BJ (cell line): Measurements from ENCODE around the gene ZNF438. TPM values are rescaled to one million over a fixed set of nuclear protein-coding genes. Genes with fewer than 3 reads are reported as not detected.
"Not testable (repeated sequence)": the region's sequence is repeated elsewhere in the genome, so short reads cannot be mapped to it uniquely, and the experiment has no call there.

ENCODE experiments used
- CTCF ChIA-PET: fragments of 350-600 bp; formaldehyde crosslinking; extraction: SDS; loops from one replicate; lab custom pipeline; 2021; ENCODE audit warnings: antibody characterized with exemption, inconsistent platforms; lab: Yijun Ruan, JAX
- POLR2A ChIA-PET: fragments of 300-600 bp; sonication (Branson Sonifier 250); formaldehyde crosslinking; extraction: SDS; loops from one replicate; lab custom pipeline; 2021; ENCODE audit warnings: antibody characterized with exemption; lab: Charles Lee
- DNase-seq: peaks from one replicate; pipeline ENCODE4 v3.0.0-alpha.2; 2011; ENCODE audit warnings: low read depth
- H3K27me3 ChIP-seq: 2 replicates; pipeline ENCODE4 v1.6.0; 2011; ENCODE audit warnings: low read length; ENCODE audit not compliant: control insufficient read depth, insufficient read depth
- H3K36me3 ChIP-seq: 2 replicates; pipeline ENCODE4 v1.5.1; 2011; ENCODE audit warnings: low read length; ENCODE audit not compliant: control insufficient read depth, insufficient read depth
- H3K4me3 ChIP-seq: 2 replicates; pipeline ENCODE4 v1.5.1; 2011; ENCODE audit warnings: low read depth, mild to moderate bottlenecking, control low read depth, low read length
- CTCF ChIP-seq: IDR thresholded peaks from 2 replicates; pipeline ENCODE4 v1.5.1; 2011; ENCODE audit warnings: low read depth, mild to moderate bottlenecking, control low read depth, inconsistent platforms, low read length, moderate library complexity; ENCODE audit not compliant: insufficient read depth
- polyA plus RNA-seq: library from polyadenylated mRNA; depleted of rRNA; stranded (reverse); fragments of >200 nt; gene quantifications from 2 replicates; pipeline ENCODE4 v1.2.3, GENCODE V29; 2011

The ZNF438 gene
- polyA plus RNA-seq, 1 experiment, result 3.7 TPM

GRCh38 chr10:30963992-30964930 lies 67.4 kb downstream of the ZNF438 start:
- Histone ChIP-seq H3K27me3 (no peaks in the 10 kb centered on the region), H3K36me3 (no peaks in the 10 kb centered on the region), H3K4me3 (no peak overlapping the region)
- POLR2A ChIA-PET, result no interaction called here
- TF ChIP-seq CTCF, result no peak
- CTCF ChIA-PET, result interaction anchor here (0.7 to 0.9 kb wide), 2 partner anchors 15 to 23 kb away, joined by 3 read pairs; no protein-coding TSS in a partner anchor
- DNase-seq, result no peak

GRCh38 chr10:30962522-30962921 lies 69.1 kb downstream of the ZNF438 start:
- H3K36me3 ChIP-seq, result no peaks in the 10 kb centered on the region
- no peak overlapping the region for H3K4me3 ChIP-seq
- TF ChIP-seq CTCF, result no peak
- H3K27me3 ChIP-seq, result no peaks in the 10 kb centered on the region
- ChIA-PET POLR2A (interaction anchor here (0.6 kb wide), 1 partner anchor 35 kb away, joined by 3 read pairs; no protein-coding TSS in a partner anchor), CTCF (no interaction called here)
- no peak for DNase-seq

GRCh38 chr10:30959836-30960210 lies 71.8 kb downstream of the ZNF438 start:
- H3K4me3 ChIP-seq, result no peak overlapping the region
- POLR2A ChIA-PET, result no interaction called here
- DNase-seq, result no peak
- no peak for TF ChIP-seq CTCF
- H3K27me3 ChIP-seq, result no peaks in the 10 kb centered on the region
- CTCF ChIA-PET, result no interaction called here
- no peaks in the 10 kb centered on the region for H3K36me3 ChIP-seq

GRCh38 chr10:30949218-30949617 lies 82.4 kb downstream of the ZNF438 start:
- H3K36me3 ChIP-seq, CTCF ChIA-PET, POLR2A ChIA-PET, DNase-seq, H3K4me3 ChIP-seq, H3K27me3 ChIP-seq: not testable (repeated sequence)

- Histone ChIP-seq H3K27me3 (no peaks in the 10 kb centered on the region), H3K36me3 (no peaks in the 10 kb centered on the region), H3K4me3 (no peak overlapping the region)
- TF ChIP-seq CTCF, result no peak
- ChIA-PET POLR2A (no interaction called here), CTCF (no interaction called here)
- no peak for DNase-seq
These were observed 87.7 kb downstream of the ZNF438 start for GRCh38 chr10:30944005-30944404.

- no peak overlapping the region for H3K4me3 ChIP-seq
- no peak for TF ChIP-seq CTCF
These were observed 88.2 kb downstream of the ZNF438 start for GRCh38 chr10:30943451-30943850.

More at GRCh38 chr10:30943451-30943850, 88.2 kb downstream of the ZNF438 start:
- Histone ChIP-seq H3K36me3 (no peaks in the 10 kb centered on the region), H3K27me3 (no peaks in the 10 kb centered on the region)
- DNase-seq, result no peak
- ChIA-PET CTCF (no interaction called here), POLR2A (no interaction called here)
